Hepatic stellate cell (primary cell): ENCODE measurements around the gene SMARCC2.
"Not testable (repeated sequence)": the region's sequence is repeated elsewhere in the genome, so short reads cannot be mapped to it uniquely, and the experiment has no call there.

Source experiments
- DNase-seq: peaks from one replicate; pipeline ENCODE4 v3.0.0; 2011; ENCODE audit warnings: low spot score

Gene SMARCC2

GRCh38 chr12:56120158-56120846 is 69.0 kb downstream of the SMARCC2 start:
- DNase-seq, result no peak

DNA sequence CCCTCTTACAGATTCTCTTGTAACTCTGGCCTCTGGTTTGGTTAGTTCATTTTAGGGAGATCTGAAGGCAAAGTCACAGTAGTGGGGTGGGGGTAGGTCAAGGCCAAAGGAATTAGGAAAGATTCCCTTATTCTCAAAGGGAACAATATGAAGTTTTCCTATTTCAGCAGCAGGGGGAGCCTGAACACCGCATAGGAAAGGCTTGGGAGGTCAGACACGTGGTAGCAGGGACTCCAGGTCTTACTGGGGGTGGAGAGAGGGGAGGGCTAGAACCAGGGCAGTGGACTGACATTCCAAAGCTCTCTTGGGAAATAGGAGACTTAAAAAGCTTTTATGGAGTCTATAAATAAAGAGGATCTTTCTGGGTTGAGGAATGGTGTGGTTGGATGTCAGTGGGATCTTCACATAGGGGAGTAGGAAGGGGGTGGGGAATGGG is 69.9 kb downstream of the SMARCC2 start:
- DNase-seq, result peak; percentile 98

DNA sequence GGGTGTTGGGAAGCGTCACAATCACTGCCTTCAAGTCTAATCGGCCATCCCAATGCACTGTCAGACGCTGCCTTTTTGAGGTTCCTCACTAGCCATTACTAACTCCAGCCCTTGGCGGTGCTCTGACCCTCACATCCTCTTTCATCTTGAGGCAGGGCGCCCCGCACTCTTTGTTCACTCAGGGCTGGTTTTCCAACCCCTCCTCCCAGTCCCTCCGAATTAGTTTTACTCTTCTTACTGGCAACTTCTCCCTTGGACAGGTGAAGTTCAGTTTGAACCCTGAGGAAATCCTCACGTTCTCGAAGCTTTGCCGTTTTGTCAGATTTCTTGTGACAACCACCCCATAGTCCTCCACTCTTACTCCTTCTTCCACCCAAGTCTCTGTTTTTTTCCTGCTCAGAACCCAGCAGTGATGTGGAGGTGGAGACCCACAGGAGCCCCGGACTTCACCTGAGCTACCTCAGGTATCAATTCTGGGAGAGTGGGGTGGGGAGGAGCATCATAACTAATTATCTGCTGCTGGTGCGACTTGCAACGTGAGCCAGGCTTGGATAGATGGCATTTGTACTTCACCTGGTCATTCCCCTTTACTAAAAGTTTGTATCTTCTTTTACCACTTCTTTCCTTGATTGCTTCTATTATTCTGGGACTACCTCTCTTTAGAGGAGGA is 70.5 kb downstream of the SMARCC2 start:
- DNase-seq, result no peak

DNA sequence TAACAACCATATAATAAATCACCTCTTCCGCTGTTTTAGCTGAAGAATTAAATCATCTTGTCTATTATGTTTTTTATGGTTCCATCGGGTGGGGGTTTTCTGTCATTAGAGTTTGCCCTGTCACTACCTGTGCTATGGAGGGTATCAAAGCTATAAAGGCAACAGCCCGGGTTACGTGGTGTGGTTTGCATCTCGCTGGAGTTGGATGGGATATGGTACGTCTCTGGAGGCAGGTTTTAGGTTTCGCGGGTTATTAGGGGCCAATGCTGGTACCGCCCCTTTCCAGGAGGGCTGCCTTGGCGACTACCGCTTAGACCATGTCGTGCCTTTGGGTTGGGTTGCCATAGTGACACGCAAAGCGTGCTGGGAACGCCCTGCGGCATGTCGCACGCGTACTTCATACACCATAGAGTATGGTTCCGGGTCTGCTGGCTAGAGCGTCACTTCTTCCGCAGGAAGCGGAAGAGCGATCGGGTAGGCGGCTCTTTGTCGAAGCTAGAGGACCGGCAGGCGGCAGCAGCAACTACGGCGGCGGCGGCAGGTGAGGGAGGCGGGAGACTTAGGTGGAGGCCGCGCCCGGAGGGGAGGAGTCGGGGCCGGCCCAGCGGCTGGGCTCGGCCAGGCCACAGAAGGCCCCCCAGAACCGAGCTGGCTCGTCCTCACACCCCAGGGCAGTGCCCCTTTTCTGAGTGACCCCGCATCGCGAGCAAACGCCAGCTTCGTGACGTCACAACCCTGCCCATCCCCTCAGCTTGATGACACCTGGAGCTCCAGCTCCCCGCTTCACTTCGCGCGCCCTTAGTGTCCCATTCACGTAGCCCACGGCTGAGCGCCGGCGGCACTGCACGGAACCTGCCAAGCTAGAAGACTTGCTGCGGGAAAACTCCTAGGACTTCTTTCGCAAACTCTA is 71.2 kb downstream of the SMARCC2 start, which contains the start of gene ZC3H10:
Gene ZC3H10 (plus strand): TSS at position 489 of the 910 bp plus-strand sequence. CDS start 2,297 bp downstream, outside the sequence.
- DNase-seq, result peak; percentile 94

DNA sequence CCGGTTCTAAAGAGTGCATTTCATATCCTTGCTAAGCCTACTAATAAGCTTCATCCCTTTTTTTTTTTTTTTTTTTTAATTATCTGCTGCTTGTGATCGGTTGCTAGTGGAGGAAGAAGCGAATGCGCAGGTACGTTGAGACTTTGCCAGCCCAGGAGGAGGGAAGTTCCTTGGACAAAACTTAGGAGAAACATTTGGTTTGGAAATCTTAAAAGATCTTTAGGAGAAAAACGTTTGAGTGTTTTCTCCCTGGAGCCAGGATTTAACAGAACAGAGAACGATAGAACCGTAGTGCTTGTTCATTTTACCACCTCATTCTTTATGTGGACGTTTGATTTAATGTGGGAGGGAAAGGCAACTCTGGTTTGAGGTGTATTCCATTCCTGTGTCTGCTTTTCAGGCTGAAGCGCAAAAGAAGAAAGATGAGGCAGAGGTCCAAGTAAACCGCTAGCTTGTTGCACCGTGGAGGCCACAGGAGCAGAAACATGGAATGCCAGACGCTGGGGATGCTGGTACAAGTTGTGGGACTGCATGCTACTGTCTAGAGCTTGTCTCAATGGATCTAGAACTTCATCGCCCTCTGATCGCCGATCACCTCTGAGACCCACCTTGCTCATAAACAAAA is 72.1 kb downstream of the SMARCC2 start:
- not testable (repeated sequence) for DNase-seq

DNA sequence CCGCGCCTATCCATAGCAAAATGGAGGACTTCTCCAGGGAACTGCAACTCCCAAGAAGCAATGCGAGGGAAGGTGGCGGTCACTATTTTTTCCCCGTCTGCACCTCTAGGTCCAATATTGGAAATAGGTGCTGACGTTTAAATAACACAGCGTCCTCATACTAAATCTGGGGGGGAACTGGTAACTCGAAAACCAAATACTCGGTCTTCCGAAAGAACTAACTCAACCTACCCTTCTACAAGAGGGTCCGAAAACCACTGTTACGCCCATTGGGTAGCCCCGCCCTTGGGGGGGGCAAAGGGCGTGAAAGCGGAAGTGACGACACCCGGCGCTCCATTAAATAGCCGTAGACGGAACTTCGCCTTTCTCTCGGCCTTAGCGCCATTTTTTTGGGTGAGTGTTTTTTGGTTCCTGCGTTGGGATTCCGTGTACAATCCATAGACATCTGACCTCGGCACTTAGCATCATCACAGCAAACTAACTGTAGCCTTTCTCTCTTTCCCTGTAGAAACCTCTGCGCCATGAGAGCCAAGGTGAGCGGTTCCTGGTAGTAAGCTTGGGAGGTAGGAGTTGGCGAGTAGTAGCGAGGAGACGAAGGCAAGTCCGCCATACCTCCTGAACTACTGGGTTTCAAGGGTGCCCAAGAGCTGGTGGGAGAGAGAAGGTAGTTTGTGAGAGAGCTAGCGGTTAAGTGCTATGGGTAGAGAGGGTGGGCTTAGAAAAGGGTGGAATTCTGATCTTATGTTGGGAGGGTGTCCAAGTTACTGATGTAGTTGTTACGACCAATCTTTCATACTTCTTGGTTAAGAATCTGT is 72.8 kb downstream of the SMARCC2 start, which contains the start of gene RPL41:
Gene RPL41 (plus strand): TSS at position 367 of the 815 bp plus-strand sequence.
- DNase-seq, result peak; percentile 69

- no peak for DNase-seq
Measured at GRCh38 chr12:56115329-56115728, 74.0 kb downstream of the SMARCC2 start.

DNA sequence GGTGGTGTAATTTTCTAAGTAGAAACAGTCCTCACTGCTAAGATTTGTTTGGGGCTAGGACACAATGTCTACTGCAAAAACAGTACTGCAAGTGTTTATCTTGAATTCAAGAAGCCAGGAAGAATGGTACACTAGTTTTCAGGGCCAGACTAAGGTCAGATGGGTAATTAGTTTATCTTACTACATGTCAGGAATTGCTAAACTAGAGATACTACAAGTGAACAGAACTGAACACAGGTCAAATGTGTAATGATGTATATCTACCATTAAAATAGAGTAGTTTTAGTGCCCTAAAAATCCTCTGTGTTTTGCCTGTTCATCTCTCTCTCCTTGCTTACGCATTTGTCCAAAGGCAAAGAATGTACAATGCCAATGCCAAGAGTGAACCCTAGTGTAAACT is 75.2 kb downstream of the SMARCC2 start:
- DNase-seq, result no peak
